Heart left ventricle (tissue), 13 donors: ENCODE data around the gene VARS1.

ENCODE experiments used
- POLR2A ChIP-seq, 2 donors: fragments of 450-650 bp; IDR thresholded peaks; one replicate each; pipeline ENCODE4 v1.6.1; 2017; ENCODE audit warnings: antibody characterized with exemption in 2 of 2, mild to moderate bottlenecking in 2 of 2, moderate library complexity in 2 of 2
- TF ChIP-seq, protein P1 (sequence below), 12 donors: fragments of 200-600 bp; sonication (generic) in 4 of 12; IDR thresholded peaks; one replicate each; pipeline versions ENCODE4 v1.5.0 to v1.8.0; 2018 to 2022; ENCODE audit warnings: antibody characterized with exemption in 12 of 12, mild to moderate bottlenecking in 5 of 12
- donor health status: ischemic (EF 13 %, LVEDD 7.1; RV severe dilation, severe dysfunction).
- donor health status: DM: no; HTN: yes; CAD: no.
- donor health status: DM: no; HTN: no; CAD: no.
- donor health status: ischemic (EF 25% LVEDD 6.9; RV normal size, moderate dysfunction).
- donor health status: ischemic (EF 25% LVEDD 5.7; RV mildly dilated, moderate dysfunction).
- donor health status: ischemic (EF 35%, LVEDD 5.7; RV mildly dilated, moderate dysfunction).
- donor health status: nonischemic (EF 11% LVEDD 7.7; RV severe dilation, severe dysfunction).
- donor health status: DM: yes; HTN: yes; CAD: no.
- donor health status: PGD.
- donor health status: ischemic (EF 29% LVEDD 5.4; RV normal size, mild dysfunction).
- donor health status: nonischemic (EF 23%, LVEDD 6.1; RV moderate dilation, normal function).

GRCh38 chr6:31749301-31750036 is 46.1 kb downstream of the VARS1 start:
- TF ChIP-seq, protein P1, sequence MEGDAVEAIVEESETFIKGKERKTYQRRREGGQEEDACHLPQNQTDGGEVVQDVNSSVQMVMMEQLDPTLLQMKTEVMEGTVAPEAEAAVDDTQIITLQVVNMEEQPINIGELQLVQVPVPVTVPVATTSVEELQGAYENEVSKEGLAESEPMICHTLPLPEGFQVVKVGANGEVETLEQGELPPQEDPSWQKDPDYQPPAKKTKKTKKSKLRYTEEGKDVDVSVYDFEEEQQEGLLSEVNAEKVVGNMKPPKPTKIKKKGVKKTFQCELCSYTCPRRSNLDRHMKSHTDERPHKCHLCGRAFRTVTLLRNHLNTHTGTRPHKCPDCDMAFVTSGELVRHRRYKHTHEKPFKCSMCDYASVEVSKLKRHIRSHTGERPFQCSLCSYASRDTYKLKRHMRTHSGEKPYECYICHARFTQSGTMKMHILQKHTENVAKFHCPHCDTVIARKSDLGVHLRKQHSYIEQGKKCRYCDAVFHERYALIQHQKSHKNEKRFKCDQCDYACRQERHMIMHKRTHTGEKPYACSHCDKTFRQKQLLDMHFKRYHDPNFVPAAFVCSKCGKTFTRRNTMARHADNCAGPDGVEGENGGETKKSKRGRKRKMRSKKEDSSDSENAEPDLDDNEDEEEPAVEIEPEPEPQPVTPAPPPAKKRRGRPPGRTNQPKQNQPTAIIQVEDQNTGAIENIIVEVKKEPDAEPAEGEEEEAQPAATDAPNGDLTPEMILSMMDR (IDR thresholded peaks at IDR 0.05): no peak
- no peak for TF ChIP-seq POLR2A (IDR thresholded peaks at IDR 0.05)
